ENCODE measurements around the gene MYL7.

Gene MYL7

DNA sequence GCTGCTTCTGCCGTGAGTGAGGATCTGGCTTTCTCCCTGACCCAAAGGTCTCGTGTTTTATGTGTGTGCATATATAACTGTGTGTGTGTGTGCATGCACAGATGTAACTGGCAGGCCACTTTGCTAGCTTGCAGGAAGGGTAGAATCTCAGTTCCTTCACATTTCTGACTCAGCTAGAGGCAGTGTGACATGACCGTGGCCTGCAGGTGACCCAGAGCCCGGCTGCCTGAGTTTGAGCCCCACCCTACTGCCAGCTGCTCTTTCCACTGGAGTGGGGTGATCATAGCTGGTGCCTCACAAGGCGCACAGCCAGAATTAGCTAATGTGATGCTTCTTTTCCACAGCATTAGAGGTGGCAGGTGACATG lies 9.3 kb upstream of the MYL7 start:
- no peak for DNase-seq (ENCODE audit: low read depth)

DNA sequence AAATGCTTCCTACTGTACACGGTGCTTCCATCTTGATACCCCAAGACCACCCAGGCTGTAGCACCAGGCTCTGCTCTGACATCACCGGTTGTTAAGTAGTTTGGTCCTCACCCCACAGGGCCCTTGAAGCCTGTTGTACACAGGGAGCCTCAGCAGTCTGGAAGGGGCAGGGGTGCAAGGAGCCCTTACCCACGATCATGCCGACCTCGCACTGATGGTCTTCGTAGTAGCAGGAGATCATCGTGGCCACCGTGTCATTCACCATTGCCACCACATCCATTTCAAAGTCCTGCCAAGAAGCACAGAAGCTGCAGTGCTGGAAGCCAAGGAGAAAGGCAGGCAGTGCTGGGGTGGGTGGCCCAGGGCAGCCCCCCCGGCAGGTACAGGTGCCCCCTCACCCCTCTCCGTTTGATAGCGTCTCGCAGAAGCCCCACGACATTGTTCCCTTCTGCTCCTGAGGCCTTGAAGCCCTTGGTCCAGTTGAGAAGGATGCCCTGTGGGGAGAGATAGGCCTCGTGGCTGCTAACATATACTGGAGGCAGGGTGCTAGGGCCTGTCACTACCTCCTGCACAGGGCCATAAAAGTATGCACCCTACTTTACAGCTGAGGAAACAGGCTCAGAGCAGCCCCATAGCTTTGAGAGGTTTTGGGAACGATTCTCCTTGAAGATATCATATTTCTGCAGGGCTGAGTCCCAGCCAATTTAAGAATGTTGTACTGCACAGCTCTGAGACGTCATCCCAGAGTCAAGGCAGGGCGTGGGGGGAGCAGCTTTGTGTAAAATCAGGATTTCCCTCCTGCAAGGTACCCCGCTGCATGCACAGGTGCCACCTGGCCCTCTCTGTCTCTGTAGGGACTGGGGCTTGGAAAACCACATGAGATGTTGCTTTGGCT lies 8.7 kb upstream of the MYL7 start:
- DNase-seq (ENCODE audit: low read depth), result no peak

DNA sequence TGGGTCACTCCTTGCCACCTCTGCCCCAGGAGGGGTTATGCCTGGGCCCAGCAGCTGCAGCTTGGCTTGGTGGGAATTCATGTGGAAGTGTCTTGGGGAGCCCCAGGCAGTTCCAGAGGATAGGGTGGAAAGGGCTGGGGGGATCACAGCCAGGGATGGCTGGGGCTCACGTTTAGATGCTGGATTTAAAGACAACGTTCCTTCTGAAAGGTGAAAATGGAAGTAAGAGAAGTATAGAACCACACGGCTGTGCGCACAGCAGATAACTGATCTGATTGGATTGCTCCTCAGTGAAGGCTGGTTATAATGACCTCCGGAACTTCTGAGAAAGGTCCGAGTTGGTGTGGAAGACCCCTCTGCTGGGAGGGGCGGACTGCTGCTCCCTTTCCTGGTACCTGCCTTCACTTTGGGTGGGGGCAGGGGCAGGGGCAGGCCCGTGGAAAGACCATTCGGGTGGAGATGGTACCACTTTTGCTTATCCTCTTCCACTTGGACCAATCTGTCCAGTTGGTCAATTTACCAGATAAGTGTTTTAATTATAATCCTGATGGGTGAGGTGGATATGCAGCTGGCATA lies 7.9 kb upstream of the MYL7 start:
- no peak for DNase-seq (ENCODE audit: low read depth)

DNA sequence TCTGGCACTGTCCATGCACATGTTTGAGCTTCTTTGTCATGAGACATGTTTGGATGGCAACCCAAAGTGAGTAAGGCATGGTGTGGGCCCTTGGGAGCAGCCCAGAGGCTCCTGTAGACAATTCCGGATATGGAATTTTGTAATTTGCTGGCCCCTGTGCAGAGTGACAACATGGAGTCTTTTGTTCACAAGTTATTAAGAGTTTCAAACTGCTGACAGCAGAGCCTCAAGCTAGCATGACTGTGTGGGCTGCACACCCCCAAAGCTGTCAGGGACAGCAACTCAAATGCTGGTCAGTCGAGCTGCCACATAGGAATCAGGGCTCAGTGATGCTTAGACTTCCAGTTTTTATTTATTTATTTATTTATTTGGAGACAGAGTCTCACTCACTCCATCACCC lies 7.0 kb upstream of the MYL7 start:
- DNase-seq (ENCODE audit: low read depth), result no peak

DNA sequence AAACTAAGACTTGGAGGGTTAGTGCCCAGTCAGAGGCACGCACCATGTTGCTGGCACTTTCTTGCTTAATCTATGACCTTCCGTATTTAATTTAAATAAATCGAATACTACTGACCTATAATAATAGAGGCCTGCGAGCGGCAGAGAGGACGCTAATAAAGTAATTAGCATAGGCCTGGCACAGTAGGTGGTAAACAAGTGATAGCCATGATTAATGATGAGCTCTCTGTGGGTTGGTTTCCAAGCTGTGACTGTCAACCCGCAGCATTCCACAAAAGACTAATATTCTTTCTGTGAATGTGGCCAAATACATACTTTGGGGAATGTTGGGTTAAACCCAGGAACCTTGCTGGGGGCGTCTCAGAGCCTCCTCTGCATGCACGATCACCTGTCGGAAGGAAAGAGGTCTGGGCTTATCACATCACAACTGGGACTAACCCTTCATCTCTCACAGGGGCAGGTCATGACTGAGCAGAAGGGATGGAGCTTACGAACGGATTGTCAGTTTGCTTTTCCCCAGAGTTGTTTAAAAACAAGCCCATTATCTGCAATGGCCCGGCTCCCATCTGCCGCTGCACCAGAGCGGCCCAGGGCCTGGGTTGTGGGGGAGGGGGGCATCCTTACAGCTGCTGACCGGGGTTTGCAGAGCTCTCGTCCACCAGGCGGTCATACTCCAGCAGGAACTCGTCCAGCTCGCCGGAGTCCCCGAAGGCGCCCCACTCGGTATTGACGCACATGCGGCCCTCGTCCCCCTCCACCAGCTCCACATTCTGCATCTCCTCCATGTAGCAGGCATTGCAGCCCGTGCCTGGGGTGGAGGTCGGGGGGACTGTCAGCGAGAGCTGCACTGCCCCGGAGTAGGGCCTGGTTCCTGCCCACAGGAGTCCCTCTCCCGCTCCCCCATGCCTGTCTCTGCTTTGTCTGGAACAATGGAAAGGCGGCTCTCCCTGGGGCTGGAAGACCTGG lies 6.2 kb upstream of the MYL7 start:
- DNase-seq (ENCODE audit: low read depth), result no peak

DNA sequence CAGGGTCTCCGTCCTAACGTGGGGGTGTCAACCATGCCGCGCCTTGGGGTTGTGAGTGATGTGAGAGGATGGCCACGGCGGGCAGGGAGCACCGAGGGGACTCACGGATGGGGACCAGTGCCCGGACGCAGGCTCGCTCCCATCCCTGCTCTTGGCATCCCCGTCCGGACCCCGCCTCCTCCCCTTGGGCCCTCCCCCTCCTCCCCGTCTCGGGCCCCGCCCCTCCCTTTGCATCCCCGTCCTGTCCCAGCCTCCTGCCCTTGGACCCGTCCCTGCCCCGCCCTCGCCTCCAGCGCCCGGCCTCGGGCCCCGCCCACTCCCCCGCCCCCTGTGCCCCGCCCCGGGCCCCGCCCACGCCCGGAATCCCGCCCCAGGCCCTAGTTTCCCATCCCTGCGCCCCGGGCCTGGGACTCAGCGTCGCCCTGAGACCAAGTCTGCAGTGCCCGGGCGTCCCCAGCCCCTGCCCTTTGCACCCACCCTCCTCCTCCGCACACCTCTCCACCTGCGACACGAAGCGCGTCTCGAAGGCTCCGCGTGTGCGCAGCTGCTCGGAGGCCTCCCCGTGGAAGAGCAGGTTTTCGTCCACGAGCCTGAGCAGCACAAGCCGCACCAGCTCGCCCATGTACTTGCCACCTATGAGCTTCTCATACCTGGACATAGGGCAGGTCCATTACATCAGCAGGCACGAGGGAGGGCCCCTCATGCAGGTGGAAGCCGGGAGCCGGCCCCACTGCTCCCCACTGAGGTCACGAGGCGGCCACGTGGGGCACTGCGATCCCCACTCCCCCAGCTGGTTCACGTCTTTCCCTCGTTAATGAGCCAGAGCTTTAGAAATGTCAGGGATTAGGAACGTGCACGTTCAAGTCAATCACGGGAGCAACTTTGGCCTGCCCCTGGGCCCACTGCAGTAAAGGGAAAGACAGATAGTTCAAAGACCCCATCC lies 5.1 kb upstream of the MYL7 start:
- peak; percentile 27 for DNase-seq (ENCODE audit: low read depth)

DNA sequence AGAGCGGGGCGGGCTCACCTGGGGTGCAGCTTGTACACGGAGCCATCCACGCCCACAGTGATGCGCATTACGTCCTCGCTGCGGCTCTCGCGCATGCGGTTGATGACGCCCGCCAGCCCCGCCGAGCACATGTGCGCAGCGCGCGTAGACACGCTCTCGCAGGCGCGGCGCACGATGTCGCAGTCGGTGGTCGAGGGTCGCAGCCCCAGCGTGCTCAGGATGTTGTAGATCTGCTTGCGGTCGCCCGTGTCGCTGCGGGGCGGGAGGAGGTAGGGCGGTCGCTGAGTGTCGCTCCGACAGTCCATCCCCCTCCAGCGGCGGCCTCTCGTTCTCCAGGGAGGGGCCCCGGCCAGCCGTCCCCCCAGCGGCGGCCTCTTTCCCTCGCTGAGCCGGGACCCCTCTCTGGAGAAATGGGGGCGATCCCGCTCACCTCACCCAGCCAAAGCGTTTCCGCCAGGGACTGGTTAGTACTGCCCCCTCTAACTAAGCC lies 4.4 kb upstream of the MYL7 start:
- no peak for DNase-seq (ENCODE audit: low read depth)

DNA sequence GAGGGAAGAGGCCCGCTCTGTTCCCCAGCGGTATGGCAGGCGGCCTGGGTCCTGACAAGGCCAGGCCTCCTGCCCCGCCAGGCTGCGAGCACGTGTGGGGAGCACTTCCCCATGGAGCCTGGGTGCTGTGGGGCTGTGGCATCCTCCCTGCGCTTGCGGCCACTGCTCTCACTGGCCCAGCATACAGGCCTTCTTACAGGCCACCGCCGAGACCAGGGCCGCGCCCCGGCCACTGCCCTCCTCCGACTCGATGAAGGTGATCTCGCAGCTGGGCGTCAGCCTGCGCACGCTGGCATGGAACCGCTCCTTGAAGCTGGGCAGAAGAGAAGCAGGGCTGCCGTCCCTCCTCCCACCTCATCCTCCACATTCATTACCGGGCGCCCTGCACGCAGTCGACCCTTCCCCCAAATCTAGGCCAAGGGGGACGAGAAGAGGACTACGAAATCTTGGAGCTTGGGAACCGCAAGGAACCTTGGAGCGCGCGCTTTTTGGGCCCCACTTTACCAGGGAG lies 3.9 kb upstream of the MYL7 start:
- no peak for DNase-seq (ENCODE audit: low read depth)

DNA sequence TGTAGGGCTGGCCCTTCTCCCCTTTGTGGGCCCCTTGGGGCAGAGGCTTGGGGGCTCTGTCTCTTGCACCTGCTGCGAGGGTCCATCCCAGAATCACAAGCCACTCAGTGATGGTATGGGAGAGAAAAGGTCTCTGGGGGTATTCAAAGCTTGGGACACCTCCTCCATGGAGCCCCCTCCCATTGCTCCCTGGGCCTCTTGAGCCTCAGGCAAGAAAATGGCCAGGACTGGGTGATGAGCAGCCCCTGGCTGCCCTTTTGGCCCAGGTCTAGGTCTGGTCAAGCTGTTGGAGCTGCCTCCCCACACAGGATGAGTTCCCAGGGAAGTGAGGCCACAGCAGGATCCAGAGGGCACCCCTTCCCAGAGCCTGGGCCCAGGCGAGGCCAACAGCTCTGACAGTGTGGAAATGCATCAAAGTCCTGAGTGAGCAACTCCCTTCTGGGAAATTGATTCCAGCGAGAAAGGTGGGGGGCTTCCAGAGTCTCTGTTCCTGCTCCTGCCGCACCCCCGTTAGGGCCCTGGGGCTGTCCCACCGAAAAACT lies 3.4 kb upstream of the MYL7 start:
- no peak for DNase-seq (ENCODE audit: low read depth)

DNA sequence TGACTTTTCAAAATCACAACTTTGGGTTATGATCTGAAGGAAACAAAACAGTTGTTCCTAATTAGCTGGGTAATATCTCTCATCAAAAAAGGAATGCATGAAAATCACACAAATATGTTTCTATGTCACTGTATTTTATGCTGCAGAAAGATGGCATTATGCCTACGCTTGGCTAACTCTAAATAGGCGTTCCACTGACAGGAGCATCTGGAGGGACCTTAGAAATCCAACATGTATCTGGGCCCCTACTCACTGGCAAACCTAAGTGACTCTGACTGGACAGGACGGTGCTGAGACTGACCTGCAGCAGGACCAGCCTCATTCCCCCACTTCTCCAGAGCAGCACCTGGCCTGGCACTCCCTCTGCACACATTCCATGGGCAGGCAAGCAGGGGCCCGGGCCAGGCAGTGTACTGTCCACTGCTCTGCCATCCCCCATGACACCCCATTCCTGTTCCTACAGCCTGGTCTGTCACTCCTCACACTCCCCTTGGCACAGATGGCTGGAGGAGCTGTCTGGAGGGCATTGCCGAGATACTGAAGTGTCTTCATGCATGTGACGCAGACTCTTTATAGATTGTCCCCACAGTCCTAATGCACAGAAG lies 2.6 kb upstream of the MYL7 start:
- DNase-seq (ENCODE audit: low read depth), result no peak

DNA sequence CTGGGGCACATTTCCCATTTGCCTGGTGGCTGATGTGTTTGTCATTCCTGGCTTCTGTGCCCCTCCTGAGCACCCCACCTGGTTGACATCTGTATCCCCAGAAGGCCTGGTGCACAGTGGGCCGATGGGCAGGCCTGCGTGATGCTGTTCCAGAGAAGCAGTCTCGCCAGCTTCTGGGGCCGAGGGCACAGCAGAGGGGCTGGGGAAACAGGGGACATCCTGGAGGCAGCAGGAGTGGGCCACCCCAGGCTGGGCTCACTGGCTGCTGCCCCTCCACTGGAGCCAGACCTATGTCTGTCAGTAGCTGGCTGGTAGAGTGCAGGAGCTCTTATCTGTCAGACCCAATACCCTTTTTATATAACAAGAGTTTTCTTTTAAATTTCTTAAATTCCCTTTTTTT lies 896 bp upstream of the MYL7 start:
- DNase-seq (ENCODE audit: low read depth), result no peak

DNA sequence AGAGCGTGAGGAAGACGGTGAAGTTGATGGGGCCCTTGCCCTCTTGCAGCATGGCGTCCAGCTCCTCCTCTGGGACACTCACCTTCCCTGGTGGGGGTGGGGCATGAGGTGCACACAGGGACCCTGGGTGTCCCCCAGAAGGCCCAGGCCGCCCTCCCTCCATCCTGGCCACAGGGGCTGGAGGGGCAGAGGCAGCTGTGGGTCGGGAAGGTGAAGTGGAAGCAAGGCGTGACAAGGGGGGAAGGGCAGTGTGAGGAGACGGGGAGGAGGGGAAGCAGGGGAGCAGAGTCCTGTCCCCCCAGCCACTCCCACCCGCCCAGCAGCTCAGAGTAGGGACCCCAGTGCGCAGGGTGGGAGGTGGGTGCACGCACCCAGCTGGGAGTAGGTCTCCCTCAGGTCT lies 791 bp downstream of the MYL7 start:
- DNase-seq (ENCODE audit: low read depth), result no peak

DNA sequence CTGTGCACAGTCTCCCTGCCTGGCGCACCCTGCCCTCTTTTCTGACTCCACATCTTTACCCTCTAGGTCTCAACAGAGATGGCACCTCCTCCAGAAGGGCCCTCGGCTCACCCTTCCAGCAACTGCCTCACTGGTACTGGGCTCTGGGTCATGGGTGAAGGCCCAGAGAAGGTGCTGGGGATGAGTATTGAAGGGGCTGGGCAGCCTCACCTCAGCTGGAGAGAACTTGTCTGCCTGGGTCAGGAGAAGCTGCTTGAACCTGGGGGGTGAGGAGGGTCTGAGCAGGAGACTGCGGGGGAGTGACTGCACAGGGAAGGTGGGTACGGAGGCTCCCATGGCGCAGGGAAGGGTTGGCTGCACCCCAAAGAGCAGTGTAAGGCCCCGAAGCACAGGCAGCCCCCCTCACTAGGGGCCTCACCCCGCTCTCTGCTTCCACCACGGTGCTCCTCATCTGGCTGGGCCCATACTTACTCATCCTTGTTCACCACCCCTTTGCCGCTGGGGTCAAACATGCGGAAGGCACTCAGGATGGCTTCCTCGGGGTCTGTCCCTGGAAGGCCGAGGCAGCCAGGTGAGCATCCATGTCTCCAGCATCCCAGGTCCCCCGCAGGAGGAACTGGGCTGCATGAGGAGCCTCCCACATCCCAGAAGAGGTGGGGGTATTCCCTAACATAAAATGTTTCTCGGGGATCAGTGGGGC lies 1.7 kb downstream of the MYL7 start:
- no peak for DNase-seq (ENCODE audit: low read depth)

DNA sequence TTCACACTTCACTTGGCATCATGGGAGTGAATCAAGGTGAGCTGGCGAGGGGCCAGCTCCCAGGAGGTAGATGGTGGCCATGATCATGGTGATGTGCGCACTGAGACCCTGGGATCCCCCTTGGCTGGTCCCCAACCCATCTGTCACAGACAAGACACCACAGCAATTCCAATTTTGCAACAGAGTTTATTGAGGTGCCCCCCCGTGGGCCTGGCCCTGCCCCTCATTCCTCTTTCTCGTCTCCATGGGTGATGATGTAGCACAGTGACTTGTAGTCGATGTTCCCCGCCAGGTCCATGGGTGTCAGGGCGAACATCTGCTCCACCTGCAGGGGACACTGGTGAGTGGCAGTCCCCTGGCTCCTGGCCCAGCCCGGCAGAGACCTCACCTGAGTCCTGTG lies 2.4 kb downstream of the MYL7 start:
- no peak for DNase-seq (ENCODE audit: low read depth)

DNA sequence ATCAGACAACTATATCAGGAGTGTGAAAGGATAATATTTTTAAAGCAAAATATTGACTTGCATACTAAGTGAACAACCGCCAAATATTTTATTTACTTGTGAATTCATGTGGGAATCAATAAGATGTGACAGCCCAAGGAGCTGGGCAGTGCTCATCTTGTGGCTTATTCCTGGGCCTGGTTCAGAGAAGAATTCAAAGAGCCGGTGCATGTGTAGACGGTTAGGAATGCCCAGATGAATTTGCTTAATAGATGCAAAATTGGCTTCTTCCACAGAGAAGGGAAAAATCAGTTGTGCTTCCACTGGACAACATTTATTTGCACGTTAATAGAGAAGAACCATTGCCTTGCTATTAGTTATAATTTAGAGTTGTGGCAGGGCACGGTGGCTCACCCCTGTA lies 4.4 kb downstream of the MYL7 start:
- DNase-seq (ENCODE audit: low read depth), result no peak

DNA sequence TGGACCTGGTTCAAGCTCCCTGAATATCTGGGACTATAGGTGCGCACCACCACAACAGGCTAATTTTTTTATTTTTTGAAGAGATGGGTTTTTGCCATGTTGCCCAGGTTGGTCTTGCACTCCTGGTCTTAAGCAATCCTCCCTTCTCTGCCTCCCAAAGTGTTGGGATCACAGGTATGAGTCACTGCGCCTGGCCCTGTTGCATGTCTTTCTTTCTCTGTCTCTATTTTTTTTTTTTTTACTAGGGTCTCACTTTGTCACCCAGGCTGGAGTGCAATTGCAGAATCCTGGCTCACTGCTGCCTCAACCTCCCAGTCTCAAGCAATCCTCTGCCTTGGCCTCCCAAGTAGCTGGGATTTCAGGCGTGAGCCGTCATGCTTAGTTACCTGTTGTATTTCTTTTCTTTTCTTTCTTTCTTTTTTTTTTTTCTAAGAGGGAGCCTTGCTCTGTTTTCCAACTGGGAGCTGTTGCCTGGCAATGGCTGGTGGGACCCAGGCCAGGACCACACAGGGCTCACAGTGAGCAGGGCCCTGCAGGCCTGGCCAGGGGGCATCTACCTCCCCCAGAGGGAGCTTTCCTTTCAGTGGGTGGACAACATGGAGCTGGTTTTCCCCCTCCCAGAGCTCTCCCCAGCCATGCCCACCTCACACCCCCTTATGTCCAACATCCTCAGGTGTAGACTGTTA lies 6.0 kb downstream of the MYL7 start:
- no peak for DNase-seq (ENCODE audit: low read depth)

DNA sequence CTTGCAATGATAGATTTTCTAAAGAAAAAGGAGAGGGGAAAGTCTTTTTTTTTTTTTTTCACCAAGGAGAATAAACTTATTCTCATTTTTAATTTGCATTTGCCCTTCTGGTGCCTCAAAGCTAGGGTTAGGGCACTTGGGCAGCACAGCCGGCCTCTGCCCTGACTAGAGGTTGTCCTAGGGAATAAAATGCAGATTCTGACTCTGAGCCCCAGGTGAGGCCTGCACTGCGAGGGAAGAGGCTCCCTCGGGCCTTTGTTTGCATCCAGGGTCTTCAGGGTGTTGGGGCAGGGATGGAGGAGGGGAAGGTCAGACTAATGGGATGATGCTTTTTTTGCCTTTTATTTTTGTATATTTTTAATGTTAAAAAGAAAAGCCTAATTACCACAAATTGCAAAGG lies 7.8 kb downstream of the MYL7 start:
- no peak for DNase-seq (ENCODE audit: low read depth)

DNA sequence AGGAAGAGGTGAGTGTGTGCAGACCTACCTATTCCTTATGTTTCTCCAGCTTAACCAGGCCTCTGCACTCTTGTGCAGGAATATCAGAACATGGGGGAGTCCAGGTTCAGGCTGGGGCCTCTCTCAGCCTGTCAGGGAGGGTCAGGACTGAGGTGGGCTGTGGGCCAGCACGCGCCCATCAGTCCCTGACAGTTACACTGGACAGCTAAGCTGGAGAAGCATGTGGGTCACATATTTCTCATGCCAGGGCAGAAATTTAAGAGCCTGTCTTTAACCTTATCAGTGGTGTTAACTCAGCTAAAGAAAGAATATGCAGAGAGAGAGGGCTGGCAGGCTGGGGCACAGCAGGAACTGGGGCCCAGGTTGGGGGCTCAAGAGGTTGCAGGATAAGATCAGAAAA lies 9.1 kb downstream of the MYL7 start:
- DNase-seq (ENCODE audit: low read depth), result no peak
